HTR-8/SVneo (cell line): Measurements from ENCODE around the gene DNAJC25.
A peak's percentile ranks its signal among the peaks of the same experiment; 100 is the strongest.
"Not testable (repeated sequence)": the region's sequence is repeated elsewhere in the genome, so short reads cannot be mapped to it uniquely, and the experiment has no call there.

Experiments
- DNase-seq: peaks from one replicate; pipeline ENCODE4 v3.0.0; 2011; ENCODE audit warnings: low spot score, mixed read lengths; ENCODE audit not compliant: insufficient read length
- FAIRE-seq: peaks from 2 replicates; lab custom pipeline; 2011; peaks lifted over from hg19 to GRCh38; lab: Jason Lieb, UNC

Gene DNAJC25

GRCh38 chr9:111661802-111662521 is 30.8 kb downstream of the DNAJC25 start:
- DNase-seq (peak; percentile 38), FAIRE-seq (no peak)

- FAIRE-seq = no peak
- no peak for DNase-seq
Measured at GRCh38 chr9:111662576-111663300, 31.6 kb downstream of the DNAJC25 start.

- no peak for FAIRE-seq
- no peak for DNase-seq
Measured at GRCh38 chr9:111663301-111663823, 32.2 kb downstream of the DNAJC25 start.

- no peak for DNase-seq
- no peak for FAIRE-seq
Measured at GRCh38 chr9:111668026-111668573, 37.0 kb downstream of the DNAJC25 start.

- FAIRE-seq, DNase-seq: not testable (repeated sequence)
Measured at GRCh38 chr9:111668601-111669000, 37.5 kb downstream of the DNAJC25 start.

- DNase-seq (no peak), FAIRE-seq (no peak)
Measured at GRCh38 chr9:111674319-111674718, 43.2 kb downstream of the DNAJC25 start.

- DNase-seq (no peak), FAIRE-seq (no peak)
Measured at GRCh38 chr9:111676116-111676515, 45.0 kb downstream of the DNAJC25 start.

GRCh38 chr9:111678293-111678692 is 47.2 kb downstream of the DNAJC25 start:
- DNase-seq (no peak), FAIRE-seq (no peak)

GRCh38 chr9:111679199-111679598 is 48.1 kb downstream of the DNAJC25 start:
- no peak for DNase-seq
- no peak for FAIRE-seq

- no peak for DNase-seq
- FAIRE-seq = no peak
Measured at GRCh38 chr9:111683392-111683791, 52.3 kb downstream of the DNAJC25 start.

- FAIRE-seq (no peak), DNase-seq (peak; percentile 25)
Measured at GRCh38 chr9:111691672-111692329, 60.7 kb downstream of the DNAJC25 start.

- FAIRE-seq (no peak), DNase-seq (no peak)
Measured at GRCh38 chr9:111696796-111697195, 65.7 kb downstream of the DNAJC25 start.

- FAIRE-seq = no peak
- DNase-seq = no peak
Measured at GRCh38 chr9:111700776-111701175, 69.6 kb downstream of the DNAJC25 start.
